Endothelial cell of umbilical vein (primary cell): ENCODE data around the gene GULP1.

Source experiments
- CTCF ChIP-seq, 2 donors: IDR thresholded peaks; 1 replicate in 1 of 2; 2 replicates in 1 of 2; pipeline ENCODE4 v1.5.1; 2011; ENCODE audit warnings: low read length in 2 of 2, mild to moderate bottlenecking in 2 of 2, moderate library complexity in 2 of 2, control low read depth in 1 of 2, inconsistent platforms in 1 of 2, low read depth in 1 of 2; ENCODE audit not compliant: insufficient read depth in 1 of 2; ENCODE audit errors: extremely low read depth in 1 of 2
- EZH2 ChIP-seq: IDR thresholded peaks from 2 replicates; pipeline ENCODE4 v1.6.1; 2012; ENCODE audit warnings: borderline replicate concordance, low read depth, mild to moderate bottlenecking, moderate library complexity, low read length, inconsistent platforms; ENCODE audit not compliant: severe bottlenecking
- FOS ChIP-seq: IDR thresholded peaks from 2 replicates; pipeline ENCODE4 v1.6.1; 2011; ENCODE audit warnings: mild to moderate bottlenecking, low read length, moderate library complexity, borderline replicate concordance; ENCODE audit not compliant: insufficient read depth
- GATA2 ChIP-seq: IDR thresholded peaks from 2 replicates; pipeline ENCODE4 v1.7.0; 2011; ENCODE audit warnings: low read depth, mild to moderate bottlenecking, moderate library complexity, mixed read lengths, low read length; ENCODE audit not compliant: insufficient read length, insufficient read depth
- JUN ChIP-seq: IDR thresholded peaks from 2 replicates; pipeline ENCODE4 v1.6.1; 2011; ENCODE audit warnings: borderline replicate concordance, low read depth; ENCODE audit not compliant: insufficient read length, insufficient read depth
- MAX ChIP-seq: IDR thresholded peaks from 2 replicates; pipeline ENCODE4 v1.6.1; 2011; ENCODE audit not compliant: insufficient read depth, insufficient read length
- MYC ChIP-seq: IDR thresholded peaks from one replicate; pipeline ENCODE4 v1.6.1; 2011; ENCODE audit warnings: mild to moderate bottlenecking, low read depth, low read length
- POLR2A ChIP-seq: IDR thresholded peaks from 2 replicates; pipeline ENCODE4 v1.6.1; 2012; ENCODE audit warnings: low read depth, mild to moderate bottlenecking, control low read depth, low read length
- POLR2AphosphoS5 ChIP-seq: IDR thresholded peaks from 2 replicates; pipeline ENCODE4 v1.6.1; 2012; ENCODE audit warnings: low read depth, mild to moderate bottlenecking, control low read depth, low read length, moderate library complexity; ENCODE audit not compliant: insufficient read depth

GRCh38 chr2:188551671-188552070 lies 260.0 kb downstream of the GULP1 start:
- TF ChIP-seq CTCF (IDR thresholded peaks at IDR 0.05; ENCODE audit: extremely low read depth in 1 of 2, insufficient read depth in 1 of 2, low read depth in 1 of 2, low read length in 2 of 2) (no peak), EZH2 (no peak), POLR2AphosphoS5 (no peak), MAX (no peak), JUN (no peak), POLR2A (no peak), GATA2 (no peak), FOS (no peak), MYC (no peak)
